GM18498 (cell line): ENCODE measurements around the gene SPIB.

Experiments used
- ATAC-seq: cut with Tn5 transposase; IDR thresholded peaks from one replicate; pipeline ENCODE4 v1.9.1; 2021; ENCODE audit warnings: mild to moderate bottlenecking, moderate library complexity; ENCODE audit not compliant: unreplicated experiment

SPIB gene

DNA sequence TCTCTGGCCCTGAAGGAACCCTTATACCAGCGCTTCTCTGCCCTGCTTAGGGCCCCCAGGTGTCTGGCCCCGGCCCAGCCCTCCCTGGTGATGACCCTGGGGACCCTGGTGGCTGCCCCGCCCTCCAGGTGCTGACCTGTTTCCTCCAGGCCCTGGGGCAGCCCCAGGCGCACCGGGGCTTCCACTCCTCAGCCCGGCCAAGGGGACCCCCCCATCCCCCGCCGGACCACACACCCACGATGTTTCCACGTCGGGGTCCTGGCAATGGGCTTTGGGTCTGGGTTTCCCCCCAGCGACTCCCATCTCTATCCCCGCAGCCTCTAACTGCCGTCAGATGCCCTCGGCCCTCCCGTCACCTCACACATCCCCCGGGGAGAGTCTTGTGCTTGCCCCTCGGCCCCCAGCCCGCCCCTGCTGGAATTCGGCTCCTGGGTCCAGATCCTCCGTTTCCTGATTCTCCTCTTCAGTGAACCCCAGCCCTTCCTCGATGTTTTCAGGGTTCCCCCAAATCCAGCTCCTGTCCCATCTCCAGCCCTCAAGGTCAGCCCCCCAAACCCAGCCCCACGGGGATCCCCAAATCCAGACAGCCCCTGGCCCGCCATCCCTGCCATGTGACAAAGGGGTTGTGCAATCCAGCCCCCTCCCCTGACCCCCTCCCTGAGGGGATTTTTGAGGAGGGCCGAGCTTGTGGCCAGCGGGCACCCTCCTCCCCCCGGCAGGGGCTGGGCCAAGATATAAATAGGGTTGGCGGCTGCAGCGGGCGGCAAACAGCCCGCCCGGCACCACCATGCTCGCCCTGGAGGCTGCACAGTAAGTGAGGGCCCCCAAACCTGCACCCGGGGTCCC, at the start of gene SPIB:
SPIB (plus strand) TSS at position 763 of the 846 bp plus-strand sequence; CDS start at position 788, 25 bp downstream.
- ATAC-seq = no peak

DNA sequence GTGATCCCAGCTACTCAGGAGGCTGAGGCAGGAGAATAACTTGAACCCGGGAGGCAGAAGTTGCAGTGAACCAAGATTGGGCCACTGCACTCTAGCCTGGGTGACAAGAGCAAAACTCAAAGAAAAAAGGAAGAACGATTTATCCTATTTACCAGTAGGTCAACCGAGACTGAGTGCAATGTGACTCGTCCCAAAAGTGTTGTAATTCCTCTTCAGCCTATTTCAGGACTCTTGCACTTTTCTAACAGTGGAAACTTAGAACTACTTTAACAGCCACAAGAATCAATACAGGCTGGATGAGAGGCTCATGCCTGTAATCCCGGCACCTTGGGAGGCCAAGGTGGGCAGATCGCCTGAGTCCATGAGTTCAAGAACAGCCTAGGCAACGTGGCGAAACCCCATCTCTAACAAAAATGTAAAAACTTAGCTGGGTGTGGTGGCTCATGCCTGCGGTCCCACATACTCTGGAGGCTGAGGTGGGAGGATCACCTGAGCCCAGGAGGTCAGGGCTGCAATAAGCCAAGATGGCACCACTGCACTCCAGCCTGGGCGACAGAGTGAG, 46.7 kb upstream of the SPIB start:
- no peak for ATAC-seq

- ATAC-seq = peak; percentile 83
These were observed 42.3 kb upstream of the SPIB start, which contains the start of gene NR1H2 for GRCh38 chr19:50376166-50377050. Gene NR1H2, plus strand, starts transcription at chr19:50376457. Its CDS starts 1,149 bp downstream, at chr19:50377606.

- ATAC-seq = peak; percentile 2
These were observed 41.7 kb upstream of the SPIB start for GRCh38 chr19:50377051-50377461.

GRCh38 chr19:50377517-50377916, 41.2 kb upstream of the SPIB start:
- ATAC-seq = no peak

DNA sequence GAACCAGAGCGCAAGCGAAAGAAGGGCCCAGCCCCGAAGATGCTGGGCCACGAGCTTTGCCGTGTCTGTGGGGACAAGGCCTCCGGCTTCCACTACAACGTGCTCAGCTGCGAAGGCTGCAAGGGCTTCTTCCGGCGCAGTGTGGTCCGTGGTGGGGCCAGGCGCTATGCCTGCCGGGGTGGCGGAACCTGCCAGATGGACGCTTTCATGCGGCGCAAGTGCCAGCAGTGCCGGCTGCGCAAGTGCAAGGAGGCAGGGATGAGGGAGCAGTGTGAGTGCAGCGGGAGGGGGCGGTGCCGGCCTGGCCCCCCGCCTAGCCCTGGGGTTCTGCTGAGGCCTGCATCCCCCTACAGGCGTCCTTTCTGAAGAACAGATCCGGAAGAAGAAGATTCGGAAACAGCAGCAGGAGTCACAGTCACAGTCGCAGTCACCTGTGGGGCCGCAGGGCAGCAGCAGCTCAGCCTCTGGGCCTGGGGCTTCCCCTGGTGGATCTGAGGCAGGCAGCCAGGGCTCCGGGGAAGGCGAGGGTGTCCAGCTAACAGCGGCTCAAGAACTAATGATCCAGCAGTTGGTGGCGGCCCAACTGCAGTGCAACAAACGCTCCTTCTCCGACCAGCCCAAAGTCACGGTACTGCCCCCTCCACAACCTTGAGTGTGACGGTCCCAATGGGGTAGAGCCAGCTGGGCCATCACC, 40.4 kb upstream of the SPIB start:
- ATAC-seq = no peak

DNA sequence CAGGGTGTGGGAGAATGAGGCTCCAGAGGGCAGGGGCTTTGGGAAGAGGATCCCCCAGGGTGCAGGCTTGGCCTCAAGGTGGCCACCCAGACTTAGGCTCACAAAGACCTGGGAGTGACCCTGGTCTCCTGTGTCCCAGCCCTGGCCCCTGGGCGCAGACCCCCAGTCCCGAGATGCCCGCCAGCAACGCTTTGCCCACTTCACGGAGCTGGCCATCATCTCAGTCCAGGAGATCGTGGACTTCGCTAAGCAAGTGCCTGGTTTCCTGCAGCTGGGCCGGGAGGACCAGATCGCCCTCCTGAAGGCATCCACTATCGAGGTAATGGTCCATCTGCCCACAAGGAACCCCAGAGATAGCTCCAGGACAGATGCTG, 39.9 kb upstream of the SPIB start:
- ATAC-seq = no peak

GRCh38 chr19:50379602-50380001, 39.1 kb upstream of the SPIB start:
- ATAC-seq = no peak

GRCh38 chr19:50380137-50380536, 38.6 kb upstream of the SPIB start:
- no peak for ATAC-seq

GRCh38 chr19:50380751-50381151, 38.0 kb upstream of the SPIB start:
- no peak for ATAC-seq

GRCh38 chr19:50381881-50382729, 36.6 kb upstream of the SPIB start:
- no peak for ATAC-seq

- ATAC-seq = no peak
These were observed 35.5 kb upstream of the SPIB start for GRCh38 chr19:50383001-50383851.

DNA sequence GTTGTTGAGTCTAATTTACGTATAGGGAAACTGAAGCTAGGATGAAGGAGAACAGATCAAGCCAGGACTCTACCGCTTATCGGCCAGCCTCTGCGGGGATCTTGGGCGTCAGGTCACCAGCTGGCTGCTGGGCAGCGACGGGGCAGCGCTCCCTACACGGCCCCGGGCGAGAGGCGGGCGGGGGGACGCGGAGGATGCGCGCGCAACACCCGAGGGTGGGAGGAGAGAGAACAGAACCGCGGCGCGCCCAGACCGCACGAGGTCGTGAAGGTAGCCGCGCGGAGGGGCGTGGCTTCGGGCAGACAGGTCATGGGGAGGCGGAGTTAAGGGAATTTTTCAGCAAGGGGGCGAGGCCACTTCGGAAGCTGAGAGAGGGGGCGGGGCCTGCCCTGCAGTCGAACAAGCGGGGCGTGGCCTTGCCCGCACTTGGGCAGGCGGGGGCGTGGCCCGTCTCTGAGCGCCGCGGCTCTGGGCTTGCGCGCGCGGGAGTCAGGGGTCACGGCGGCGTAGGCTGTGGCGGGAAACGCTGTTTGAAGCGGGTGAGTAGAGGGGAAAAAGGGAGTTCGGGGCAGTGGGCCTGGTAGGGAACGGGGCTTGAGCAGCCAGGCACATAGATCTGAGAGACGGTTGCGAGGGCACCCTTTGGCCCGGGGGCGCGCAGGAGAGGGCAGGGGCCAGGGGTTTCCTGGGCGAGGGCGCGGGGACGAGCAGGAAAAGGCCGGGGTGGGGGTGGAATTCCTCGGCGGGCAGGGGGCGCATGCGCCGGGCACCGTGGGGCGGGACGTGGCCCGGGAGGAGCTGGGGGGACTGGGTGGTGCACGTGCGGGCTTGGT, 34.7 kb upstream of the SPIB start, which contains the start of gene POLD1:
POLD1 (plus strand) TSS at position 496 of the 833 bp plus-strand sequence. CDS start 14,505 bp downstream, outside the sequence.
- peak; percentile 87 for ATAC-seq

- no peak for ATAC-seq
These were observed 33.8 kb upstream of the SPIB start for GRCh38 chr19:50384685-50385535.

- no peak for ATAC-seq
These were observed 31.4 kb upstream of the SPIB start for GRCh38 chr19:50387176-50387867.

DNA sequence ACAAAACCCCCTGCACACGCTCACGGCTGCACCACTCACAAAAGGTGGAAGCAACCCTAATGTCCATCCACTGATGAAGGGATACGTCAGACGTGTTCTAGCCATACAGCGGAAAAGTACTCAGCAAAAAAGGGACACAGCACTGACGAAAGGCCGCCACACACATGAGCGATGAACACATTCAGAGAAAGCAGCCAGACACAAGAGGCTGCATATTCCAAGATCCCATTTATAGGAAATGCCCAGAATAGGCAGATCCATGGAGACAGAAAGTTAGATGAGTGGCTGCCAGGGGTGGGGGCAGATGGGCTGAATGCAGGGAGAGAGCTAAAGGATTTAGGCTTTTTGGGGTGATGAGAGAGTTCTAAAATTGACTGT, 30.9 kb upstream of the SPIB start:
- no peak for ATAC-seq
